ENCODE data around the gene ATF7IP2. TPM values are rescaled to one million over a fixed set of nuclear protein-coding genes. Genes with fewer than 3 reads are reported as not detected.
"Not testable (repeated sequence)": the region's sequence is repeated elsewhere in the genome, so short reads cannot be mapped to it uniquely, and the experiment has no call there.

ATF7IP2 gene
- total and polyA plus RNA-seq, 2 of the 13 experiments (the other 11 are each of a cell fraction or from before 2014, with no cell fraction given) = 117 to 217 TPM

GRCh38 chr16:10362864-10363197 is 23.0 kb upstream of the ATF7IP2 start (continued):
- TF ChIP-seq MEF2D (CRISPR knock-in tag; IDR thresholded peaks at IDR 0.05) (0 out of 2 replicates have a peak, but pooled peaks have one; percentile 8), CREB1 (CRISPR knock-in tag; IDR thresholded peaks at IDR 0.05) (peak; percentile 5; the same call in 1 of the 2 replicates), ZBTB40 (CRISPR knock-in tag; IDR thresholded peaks at IDR 0.05) (0 out of 2 replicates have a peak, but pooled peaks have one; percentile 9)
- TF ChIP-seq CREB1, ZBTB40 (IDR thresholded peaks at IDR 0.05): not testable (repeated sequence)
